Measurements from ENCODE around the gene GATD1.

Gene GATD1

DNA sequence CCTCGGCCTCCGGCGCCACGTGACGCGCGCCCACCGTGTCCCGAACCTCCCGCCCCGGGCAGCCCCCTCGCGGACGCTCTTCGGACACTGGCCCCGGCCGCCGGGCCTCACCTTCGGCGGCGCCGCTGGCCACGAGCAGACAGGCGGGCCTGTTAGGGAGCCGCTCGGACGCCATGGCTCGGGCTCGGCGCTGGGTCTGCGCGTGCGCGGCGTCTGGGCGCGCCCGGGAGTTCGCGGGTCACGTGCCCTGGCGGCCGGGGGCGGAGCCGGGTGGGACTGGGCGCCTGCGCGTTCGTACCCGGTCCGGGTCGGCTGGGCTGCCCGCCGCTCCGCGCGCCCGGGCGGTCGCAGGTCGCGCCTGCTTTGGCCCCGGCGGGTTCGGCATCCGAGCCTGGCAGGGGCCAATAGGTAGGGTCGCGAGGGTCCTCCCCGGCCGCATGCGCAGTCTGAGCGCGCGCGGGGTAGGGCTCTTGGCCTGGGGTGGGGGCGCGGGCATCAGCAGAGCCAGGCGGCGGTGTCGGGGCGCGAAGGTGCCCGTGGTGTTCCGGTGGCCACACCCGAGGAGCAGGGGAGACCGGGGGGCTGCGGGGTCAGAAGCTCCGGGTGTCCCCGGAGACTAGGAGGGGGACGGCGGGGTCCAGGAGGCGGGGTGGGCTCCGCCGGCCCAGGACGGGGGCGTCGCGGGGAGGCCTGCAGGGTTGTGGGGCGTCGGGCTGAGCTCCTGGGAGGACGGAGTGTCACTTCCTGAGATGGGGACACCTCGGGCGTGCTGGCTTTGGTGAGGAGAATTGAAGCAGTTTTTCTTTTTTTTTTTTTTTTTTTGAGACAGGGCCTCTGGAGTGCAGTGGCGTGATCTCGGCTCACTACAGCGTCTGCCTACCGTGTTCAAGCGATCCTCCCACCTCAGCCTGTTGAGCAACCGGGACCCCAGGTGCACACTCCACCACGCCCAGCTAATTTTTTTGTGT, at the start of gene GATD1:
Gene GATD1, minus strand, starts transcription at position 200 of the 968 bp plus-strand sequence. Its CDS starts 25 bp downstream, at position 175.
- DNase-seq = peak in 56 of 58 donors; percentile 28 to 92 (median 83)

- DNase-seq = no peak
These were observed 49.5 kb upstream of the GATD1 start for GRCh38 chr11:826836-827145.

DNA sequence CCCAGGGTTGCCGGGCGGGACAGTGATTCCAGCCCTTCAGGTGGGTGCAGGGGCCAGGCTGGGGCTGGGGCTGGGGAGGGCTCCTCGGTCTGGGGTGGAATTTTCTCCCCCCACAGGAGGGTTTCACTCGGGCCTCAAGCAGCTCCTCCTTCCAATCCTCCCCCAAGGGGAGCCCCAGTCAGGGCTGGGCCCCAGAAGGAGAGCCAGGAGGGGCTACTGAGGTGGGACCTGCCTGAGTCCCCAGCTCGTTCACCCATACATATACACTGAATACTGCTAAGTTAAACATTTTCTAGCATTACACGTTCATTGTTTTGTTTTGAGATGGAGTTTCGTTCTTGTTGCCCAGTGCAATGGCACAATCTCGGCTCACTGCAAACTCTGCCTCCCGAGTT, 48.9 kb upstream of the GATD1 start:
- no peak for DNase-seq

- DNase-seq = no peak
These were observed 48.3 kb upstream of the GATD1 start for GRCh38 chr11:825366-826226.

- DNase-seq = no peak
These were observed 47.7 kb upstream of the GATD1 start for GRCh38 chr11:824942-825341.

DNA sequence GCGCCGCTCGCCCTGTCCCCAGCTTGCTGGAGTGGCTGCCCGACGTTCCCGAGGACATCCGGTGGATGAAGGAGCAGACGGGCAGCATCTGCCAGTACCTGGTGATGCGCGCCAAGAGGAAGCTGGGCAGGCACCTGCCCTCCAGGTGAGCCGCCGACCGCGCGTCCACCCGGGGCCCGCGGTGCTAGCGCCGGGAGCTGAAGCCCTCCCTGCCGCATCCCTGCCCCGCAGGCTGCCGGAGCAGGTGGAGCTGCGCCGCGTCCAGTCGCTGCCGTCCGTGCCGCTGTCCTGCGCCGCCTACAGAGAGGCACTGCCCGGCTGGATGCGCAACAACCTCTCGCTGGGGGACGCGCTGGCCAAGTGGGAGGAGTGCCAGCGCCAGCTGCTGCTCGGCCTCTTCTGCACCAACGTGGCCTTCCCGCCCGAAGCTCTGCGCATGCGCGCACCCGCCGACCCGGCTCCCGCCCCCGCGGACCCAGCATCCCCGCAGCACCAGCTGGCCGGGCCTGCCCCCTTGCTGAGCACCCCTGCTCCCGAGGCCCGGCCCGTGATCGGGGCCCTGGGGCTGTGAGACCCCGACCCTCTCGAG, 47.1 kb upstream of the GATD1 start:
- peak in 27 of 58 donors; percentile 19 to 67 (median 38) for DNase-seq

- no peak for DNase-seq
These were observed 46.4 kb upstream of the GATD1 start for GRCh38 chr11:823441-824291.

- peak in 9 of 58 donors; percentile 20 to 46 (median 31) for DNase-seq
These were observed 44.5 kb upstream of the GATD1 start for GRCh38 chr11:821512-822371.

DNA sequence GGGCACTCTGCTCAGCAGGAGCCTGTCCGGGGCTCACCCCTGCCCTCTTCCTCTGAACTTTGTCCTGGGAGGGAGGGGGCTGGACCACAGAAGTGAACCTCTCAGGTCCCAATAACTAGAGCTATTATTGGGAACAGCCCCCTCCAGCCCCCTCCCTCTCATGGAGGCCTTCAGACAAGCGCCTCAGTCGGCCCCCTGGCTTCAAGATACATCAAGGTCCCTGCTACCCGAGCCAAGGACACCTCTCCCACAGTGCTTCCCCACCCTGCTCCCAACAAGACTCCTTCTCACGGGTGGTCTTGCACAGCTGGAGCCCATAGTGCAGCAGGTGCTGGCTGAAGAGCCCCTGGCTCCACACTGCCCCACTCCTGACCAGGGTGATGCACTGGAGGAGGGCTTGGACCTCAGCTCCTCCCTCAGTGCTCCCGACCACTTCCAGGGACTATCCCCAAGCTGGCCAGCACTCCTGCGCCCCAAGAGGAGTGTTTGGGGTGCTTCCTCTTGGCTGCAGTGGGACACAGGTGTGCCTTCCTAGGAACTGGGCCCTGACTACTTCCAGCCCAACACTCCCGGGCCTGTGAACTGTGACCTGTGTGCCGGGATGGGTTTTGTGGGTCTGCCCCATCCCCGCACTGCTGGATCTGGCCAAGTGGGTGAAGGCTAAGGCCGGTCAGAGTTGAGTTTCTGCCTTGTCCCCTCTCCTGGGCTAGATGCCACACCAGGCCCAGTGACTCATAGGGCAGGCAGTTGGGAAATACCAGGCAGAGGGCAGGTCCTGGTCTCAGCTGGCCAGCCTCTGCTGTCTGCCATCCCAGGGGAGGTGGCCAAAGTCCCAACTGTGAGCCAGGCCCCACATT, 43.6 kb upstream of the GATD1 start:
- peak in 16 of 58 donors; percentile 20 to 79 (median 38) for DNase-seq

GRCh38 chr11:819943-820649, 42.8 kb upstream of the GATD1 start:
- DNase-seq = peak in 43 of 58 donors; percentile 32 to 75 (median 59)

GRCh38 chr11:819129-819931, 42.0 kb upstream of the GATD1 start:
- DNase-seq = peak; percentile 43 to 94 (median 84)

DNA sequence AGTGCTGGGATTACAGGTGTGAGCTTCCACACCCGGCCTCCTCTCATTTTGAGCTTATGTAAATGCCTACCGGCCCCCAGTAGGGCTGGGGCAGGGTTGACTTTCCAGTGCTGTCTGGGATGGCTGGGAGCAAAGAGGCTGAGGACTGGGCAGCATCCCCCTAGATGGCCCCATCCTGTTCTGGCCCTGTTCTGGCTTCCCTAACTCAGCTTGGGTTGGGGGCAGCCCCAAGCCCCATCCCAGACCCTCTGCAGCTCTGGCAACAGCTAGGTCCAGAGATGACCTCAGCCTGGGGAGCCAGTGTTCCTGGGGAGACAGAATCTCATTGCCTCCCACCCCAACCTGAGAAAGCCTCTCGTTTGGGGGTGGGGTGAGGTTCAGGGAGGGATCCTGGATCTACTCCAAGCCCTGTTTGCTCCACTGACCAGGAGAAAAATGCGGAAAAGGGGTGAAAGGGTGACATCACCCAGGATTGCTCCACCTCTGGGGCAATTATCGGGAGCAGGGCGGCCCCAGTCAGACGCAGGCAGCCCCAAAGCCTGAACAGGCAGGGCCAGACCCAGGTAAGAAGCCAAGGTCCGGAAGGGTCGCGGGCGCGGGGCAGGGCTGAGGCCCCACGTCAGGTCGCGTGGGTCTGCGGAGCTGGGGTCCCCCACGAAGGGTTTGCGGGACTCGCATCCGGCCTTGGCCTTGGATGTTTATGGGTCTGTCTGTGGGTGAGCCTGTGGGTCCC, 41.3 kb upstream of the GATD1 start, which contains the start of gene PNPLA2:
Gene PNPLA2, plus strand, starts transcription at position 519 of the 733 bp plus-strand sequence. CDS start 805 bp downstream, outside the sequence.
- DNase-seq = no peak

DNA sequence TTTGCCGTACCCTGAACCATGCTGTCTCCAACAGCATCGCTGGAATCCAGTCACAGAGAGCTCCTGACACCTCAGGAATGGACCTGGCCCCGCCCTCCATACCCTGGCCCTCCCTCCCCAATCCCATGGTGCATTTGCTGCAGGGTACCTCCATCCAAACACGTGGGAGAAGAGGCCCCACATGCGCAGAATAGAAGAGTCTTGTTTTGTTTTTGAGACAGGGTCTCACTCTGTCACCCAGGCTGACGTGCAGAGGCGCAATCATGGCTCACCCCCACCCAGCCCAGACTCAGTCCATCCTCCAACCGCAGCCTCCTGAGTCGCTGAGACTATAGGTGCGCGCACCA, 39.1 kb upstream of the GATD1 start:
- DNase-seq = no peak

GRCh38 chr11:815675-816432, 38.6 kb upstream of the GATD1 start:
- DNase-seq = no peak

DNA sequence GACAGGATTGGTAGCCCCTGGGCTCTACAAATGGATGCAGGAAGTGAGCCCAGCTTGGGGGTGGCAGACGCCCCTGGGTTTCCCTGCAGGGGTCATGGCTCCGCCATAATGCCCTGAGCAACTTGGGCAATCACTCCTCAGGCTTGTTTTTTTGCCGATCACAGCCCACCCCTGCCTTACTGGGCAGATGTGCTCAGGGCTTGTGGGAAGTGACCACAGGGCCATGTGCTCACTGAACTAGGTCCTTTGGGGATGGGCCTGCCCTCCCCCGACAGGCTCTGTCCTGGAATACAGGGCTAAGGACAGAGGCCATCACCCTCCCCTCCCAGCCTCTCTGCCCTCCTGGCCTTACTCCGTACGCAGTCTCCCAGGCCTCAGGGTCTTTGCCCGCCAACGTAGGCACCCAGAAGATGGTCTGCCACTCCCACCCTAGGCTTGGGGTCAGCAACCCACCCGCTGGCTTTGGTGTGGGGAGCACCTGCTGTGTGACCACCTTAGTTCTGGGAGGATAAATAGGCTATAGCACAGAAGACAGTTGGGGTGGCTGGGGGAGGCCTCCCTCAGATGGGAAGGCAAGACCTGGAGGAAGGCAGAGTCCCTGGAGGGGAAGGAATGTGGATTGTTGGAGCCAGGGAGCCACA, 36.3 kb upstream of the GATD1 start:
- DNase-seq = no peak
